Middle frontal gyrus (tissue), 1 donor: ENCODE data around the gene CAB39.
"Not testable (repeated sequence)": the region's sequence is repeated elsewhere in the genome, so short reads cannot be mapped to it uniquely, and the experiment has no call there.

Source experiments
- DNase-seq: peaks from one replicate; pipeline ENCODE4 v3.0.0-alpha.2; 2015; ENCODE audit warnings: low spot score; ENCODE audit errors: extremely low spot score

CAB39 gene

DNA sequence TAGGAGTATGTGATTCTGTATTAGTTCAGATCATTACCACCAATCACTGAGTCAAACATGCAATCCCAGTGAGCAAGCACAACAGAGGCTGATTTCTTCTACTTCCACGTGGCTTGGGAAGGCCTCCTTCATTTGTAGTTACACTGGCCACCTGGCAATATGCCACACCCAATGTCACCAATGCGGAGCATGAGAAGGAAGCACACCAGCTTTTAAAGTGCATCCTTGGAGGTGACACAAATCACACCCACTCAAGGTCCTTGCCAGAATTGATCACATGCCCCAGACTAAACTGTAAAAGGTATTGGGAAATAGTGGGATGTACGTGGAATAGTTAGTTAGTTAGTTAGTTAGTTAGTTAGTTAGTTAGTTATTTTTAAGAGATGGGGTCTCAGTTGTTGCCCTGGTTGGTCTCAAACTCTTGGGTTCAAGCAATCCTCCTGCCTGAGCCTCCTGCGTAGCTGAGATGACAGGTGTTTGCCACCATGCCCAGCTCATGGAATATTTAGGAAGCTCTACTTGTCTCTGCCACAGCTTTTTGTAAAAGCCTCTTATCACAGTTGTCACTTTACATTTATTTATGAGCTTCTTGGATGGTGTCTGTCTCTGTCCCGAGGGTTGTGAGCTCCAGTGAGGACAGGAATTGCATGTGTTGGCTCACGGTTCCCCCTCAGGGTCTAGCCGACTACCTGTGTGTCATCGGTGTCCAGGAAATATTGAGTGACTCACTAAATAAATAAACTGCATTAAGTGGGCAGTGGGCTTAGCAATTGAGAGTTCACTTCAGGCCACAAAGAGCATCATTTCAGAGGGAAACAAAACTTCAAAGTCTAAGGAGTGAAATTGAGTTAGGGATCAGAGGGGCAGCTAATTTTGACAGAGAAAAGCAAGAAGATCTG, 28.1 kb upstream of the CAB39 start:
- no peak for DNase-seq

DNA sequence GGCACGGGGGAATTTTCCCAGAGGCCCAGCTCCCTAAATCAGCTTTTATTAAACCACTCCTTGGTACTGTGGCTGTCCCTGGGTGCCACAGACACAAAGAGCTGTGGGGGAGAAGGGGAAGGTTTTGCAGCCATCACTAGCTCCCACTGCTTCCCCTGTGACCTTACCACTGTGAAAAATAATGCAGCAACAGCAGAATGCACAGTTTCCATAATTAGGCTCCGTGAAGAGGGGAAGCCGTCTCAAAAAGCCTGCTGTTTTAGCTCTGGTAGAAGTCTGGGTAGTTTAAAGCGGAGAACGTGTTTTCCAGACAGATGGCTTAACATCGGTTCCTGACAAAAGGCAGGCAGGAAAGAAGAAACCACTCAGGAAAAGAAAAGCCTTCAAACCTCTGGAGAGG, 27.5 kb upstream of the CAB39 start:
- no peak for DNase-seq

DNA sequence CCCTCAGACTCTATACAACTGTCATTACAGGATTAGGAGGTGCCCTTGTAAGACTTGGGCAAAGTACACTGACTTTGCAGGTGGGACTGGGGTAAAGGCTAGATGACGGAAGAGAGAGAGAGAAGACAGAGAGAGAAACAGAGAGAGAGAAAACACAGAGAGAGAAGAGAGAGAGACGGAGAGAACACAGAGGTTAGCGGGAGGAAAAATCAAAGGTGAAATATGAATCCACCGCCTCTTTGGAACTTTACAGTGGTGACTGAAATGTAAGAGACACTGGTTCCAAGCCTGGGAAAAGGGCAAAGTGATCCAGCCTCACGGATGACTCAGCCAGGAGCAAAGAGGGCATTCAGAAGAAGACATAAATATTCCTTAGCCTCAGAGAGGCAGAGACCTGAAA, 25.1 kb upstream of the CAB39 start:
- DNase-seq, result no peak

DNA sequence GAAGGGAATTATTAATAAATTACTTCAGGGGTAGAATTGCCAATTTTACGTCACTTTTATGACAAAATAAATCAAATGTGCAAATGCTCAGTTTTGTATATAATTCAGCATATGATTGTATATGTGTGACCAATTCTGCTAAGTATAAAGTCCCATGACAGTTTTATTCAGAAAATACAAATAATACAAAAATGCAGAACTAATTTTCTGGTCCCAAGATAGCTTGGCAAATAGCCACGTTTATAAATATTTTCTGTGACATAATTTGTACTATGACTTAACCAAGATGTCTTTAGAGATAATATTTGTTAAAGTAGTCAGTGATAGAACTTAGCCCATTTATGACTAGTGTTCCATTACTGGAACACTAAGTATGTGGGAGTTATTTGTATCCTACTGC, 24.2 kb upstream of the CAB39 start:
- DNase-seq, result no peak

DNA sequence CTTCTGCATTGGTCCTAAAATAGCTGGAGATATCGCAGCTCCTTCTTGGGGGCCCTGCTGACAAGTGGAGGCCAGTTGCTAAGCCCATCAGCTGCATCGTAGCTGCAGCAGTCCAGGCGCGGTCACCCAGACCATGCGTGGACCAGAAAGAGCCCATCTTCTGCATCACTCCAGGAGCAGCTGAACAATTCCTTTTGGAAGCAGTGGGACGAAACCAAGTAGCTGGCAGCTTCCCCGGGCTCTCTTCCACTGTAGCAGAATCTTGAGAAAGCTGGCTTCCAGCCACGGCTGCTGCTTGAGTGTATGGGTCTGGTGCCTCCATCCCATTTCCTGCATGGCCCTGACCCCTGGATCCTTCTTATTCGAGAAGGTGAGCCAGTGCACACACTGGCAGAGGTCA, 22.2 kb upstream of the CAB39 start:
- DNase-seq, result no peak

DNA sequence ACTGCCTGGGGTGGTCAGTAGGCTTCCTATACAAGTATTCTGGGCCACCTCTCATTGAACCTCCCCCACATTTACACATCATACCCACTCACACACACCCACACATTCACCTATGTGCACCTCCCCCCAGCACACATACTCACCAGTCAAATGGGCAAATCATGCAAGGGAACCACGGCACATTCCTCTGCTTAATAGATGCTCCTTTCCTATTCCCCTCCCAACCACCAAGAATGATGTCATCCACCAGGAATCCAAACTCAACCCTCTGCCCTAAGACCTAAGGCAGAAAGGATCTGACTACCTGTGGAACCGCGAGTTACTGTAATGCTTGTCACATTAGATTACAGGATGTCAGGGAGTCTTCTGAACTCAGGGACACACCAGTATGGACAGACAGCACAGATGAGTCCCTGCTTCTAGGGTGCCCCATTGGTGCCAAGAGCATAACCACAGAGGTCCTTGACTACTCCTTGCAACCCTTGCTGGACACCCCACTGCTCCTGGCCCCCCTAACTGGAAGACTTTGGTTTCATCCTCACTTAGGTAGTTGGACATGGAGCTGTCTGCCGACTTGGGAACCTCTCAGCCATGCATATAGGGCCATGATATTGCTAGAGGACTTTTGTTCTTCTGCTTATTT, 21.5 kb upstream of the CAB39 start:
- no peak for DNase-seq

DNA sequence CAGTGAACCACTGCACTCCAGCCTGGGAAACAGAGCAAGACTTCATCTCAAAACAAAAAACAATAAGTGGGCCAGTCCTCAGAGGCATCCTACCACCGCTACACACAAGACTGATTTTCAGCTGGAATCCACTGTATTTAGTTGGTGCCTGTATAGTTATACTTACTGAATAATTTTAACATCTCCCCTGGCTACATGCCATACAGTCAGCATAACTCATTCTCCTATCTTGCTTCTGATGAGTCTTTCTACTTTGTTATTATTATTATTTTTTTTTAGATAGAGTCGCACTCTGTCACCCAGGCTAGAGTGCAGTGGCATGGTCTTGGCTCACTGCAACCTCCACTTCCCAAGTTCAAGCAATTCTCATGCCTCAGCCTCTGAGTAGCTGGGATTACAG, 19.9 kb upstream of the CAB39 start:
- DNase-seq, result no peak

DNA sequence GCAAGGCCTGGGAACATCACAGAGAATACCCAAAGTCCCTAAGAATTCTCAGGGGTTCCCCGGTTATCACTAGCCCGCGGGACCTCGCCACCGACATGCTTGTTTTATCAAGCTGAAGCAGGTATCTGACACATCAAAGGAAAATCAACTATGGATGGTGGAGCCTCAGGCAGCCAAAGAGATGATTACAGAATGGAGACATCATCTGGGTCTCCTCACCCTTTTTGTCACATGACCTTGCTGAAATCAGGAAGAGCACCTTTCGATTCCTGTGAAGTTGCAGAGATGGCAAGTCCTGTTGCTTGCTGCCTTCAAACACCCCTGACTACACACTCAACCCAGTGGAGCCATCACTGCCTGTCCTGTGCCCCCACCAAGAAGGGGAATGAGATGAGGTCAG, 19.2 kb upstream of the CAB39 start:
- DNase-seq, result no peak

DNA sequence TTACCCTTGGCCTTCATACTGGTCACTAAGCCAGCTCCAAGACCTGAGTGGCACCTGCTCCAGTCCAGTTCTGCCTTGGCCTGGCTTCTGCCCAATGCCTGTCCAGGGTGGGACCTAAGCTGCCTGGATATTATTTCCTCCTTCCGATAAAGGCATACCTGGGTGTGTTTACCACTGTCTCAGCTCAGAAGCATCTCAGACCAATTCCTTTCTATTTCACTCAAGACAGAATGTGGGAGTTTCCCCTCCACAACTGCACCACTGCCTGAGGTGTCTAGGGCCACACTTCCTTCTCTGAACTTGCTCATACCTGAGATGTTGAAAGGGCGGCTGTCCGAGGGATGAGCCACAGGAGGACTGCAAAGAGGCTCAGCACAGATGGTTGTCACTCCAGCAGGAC, 18.4 kb upstream of the CAB39 start:
- no peak for DNase-seq

DNA sequence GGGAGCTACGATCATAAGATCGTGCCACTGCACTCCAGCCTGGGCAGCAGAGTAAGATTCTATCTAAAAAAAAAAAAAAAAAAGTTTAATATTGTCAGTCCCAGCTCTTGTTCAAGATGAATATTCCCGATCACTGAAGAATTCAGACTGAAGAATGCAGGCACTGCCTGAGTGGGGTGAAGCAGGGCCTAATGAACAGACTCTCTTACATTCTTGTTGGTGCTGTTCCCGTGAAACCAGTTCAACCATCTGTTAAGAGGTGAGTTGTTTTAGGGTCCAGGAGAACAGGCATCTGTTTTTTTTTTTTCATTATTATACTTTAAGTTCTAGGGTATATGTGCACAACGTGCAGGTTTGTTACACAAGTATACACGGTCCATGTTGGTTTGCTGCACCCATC, 17.1 kb upstream of the CAB39 start:
- no peak for DNase-seq

DNA sequence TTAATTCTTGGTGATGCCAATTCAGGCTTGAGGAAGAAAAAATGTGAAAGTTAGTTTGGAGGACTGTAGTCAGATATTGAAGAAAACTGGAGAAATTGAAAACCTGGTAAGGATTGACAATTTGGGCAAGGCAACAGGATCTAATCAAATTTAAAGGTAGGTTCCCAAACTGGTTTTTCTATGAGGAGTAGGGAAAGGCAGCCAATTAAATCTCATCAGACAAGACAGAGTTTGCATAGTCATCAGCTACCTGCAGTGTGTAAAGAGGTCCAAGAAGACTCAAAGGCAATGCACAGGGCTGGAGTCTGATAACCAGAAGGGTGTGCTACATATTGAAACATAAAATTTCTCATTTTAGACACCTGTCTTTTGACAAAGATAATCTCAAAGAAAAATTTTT, 16.0 kb upstream of the CAB39 start:
- DNase-seq, result no peak

DNA sequence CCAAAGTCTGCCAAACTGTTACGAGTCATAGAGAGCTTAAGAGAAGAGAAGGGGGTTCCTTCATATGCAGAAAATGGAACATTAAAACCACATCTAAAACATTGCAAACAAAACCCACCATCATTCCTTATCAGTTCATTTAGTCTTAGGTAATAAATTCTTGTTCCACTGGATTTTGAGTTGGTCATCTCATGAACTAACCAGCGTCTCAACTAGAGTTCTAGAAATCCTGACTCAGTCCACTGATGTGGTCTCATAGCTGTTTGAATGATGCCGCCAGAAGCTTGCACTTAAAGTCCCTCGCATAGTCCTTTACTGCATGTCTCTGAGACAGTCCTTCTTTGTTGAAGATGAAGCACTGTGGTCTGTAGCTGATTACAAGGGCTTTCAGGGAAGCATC, 15.0 kb upstream of the CAB39 start:
- no peak for DNase-seq

DNA sequence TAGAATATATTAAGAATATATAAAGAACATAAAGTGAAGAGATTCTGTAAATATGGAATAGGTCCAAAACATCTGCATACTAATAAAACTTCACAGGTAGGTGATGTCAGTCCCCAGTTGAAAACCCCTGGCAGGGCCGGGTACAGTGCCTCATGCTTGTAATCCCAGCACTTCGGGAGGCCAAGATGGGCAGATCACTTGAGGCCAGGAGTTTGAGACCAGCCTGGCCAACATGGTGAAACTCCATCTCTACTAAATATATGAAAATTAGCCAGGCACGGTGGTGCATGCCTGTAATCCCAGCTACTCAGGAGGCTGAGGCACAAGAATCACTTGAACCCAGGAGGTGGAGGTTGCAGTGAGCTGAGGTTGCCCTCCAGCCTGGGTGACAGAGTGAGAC, 13.9 kb upstream of the CAB39 start:
- DNase-seq, result not testable (repeated sequence)

DNA sequence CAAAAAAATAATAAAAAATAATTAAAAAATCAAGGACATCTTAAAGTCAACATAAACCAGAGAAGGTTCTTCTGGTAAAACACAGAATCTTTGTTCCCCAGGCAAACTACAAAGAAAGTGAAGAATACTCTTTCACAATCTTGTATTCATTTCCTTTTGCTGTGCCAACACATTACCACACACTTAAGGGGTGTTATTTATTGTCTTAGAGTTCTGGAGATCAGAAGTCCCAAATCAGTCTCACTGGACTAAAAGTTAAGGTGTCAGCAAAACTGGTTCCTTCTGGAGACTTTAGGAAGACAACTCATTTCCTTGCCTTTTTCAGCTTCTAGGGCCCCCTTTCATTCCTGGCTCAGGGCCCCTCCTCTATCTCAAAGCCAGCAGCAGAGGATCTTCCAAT, 12.2 kb upstream of the CAB39 start:
- DNase-seq, result no peak

DNA sequence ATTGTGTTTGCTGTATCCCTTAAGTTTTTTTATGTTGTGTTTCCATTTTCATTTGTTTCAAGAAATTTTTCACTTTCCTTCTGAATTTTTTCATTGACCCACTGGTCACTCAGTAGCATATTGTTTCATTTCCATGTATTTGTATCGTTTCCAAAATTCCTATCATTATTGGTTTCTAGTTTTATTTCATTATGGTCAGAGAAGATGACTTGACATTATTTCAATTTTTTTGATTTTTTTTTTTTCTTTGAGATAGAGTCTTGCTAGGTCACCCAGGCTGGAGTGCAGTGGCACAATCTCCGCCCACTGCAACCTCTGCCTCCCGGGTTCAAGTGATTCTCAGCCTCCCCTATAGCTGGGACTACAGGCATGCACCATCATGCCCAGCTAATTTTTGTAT, 11.3 kb upstream of the CAB39 start:
- DNase-seq, result no peak

DNA sequence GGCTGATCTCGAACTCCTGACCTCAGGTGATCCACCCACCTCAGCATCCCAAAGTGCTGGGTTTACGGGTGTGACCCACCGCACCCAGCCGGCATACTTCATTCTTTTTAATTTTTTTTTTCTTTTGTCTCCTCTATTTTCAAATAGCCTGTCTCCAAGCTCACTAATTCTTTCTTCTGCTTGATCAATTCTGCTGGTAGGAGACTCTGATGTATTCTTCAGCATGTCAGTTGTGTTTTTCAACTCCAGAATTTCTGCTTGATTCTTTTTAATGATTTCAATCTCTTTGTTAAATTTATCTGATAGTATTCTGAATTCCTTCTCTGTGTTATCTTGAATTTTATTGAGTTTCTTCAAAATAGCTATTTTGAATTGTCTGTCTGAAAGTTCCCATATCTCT, 10.2 kb upstream of the CAB39 start:
- DNase-seq, result not testable (repeated sequence)

DNA sequence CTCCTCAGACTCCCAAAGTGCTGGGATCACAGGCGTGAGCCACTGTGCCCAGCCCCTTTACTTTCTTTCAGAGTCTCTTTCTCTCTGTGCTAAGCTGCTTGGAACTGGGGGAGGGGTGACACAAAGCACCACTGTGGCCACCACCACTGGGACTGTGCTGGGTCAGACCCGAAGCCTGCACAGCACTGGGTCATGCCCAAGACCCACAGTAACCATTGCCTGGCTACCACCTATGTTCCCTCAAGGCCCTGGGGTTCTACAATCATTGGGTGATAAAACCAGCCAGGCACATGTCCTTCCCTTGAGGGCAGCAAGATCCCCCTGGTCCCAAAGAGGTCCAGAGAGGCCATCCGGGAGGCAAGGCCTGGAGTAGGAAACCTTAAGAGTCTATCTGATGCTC, 9.1 kb upstream of the CAB39 start:
- DNase-seq, result no peak

DNA sequence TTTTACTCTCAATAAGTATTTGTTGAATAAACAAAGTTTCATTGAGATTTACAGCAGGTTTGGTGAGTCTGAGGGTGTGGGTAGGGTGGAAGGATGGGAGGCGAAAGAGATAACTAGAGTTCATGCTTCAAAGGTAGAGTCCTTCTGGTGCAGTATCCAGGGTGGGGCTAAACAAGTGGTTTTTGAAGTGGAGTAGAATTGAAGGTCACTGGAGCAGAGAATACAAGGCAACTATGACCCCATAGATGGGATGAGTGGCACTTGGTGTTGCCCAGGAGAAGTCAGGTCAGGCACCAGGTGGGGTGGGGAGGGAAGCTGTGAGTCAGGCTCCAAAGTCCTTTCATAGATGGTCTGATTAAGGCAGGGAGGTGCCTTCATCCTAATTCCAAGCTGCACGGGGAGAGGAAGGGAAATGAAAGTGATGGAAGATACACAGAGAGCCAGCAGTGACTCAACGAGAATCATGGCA, 6.6 kb upstream of the CAB39 start:
- DNase-seq, result no peak

DNA sequence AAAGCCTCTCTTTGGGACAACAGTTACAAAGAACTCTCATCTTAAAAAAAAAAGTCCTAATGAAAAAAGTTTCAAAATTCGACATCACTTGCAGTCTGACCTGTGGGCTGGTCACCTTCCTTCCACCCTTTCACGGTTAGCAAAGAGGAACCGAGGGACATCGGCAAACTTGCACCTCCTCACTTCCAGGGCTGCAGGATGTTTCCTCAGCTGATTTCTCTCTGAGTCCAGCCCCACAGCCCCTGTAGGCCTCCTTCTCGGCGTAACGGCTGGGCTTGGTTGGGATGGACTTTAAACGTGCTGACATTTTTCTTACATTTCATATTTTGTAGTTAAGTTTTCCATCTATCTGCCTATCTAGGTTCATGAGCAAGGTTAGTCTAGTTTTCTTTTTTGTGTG, 5.7 kb upstream of the CAB39 start:
- DNase-seq, result no peak

DNA sequence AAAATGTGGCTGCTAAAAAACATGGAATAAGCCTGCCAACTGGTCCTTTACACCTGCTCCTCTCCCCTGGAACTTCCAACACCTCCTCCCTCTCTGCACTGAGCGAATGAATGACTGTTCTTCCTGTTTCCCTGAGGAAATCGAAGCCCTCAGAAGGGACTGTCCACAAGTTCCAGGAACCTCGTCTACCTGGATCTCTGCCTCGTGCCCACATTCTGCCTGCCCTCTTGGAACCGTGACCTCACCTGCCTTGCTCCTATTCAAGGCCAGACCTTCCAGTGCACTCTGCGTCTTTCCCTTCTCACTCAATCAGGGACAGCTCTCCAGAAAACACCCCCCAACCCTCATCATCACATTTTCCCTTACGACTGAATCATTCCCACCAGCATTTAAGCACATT, 4.4 kb upstream of the CAB39 start:
- DNase-seq, result no peak

DNA sequence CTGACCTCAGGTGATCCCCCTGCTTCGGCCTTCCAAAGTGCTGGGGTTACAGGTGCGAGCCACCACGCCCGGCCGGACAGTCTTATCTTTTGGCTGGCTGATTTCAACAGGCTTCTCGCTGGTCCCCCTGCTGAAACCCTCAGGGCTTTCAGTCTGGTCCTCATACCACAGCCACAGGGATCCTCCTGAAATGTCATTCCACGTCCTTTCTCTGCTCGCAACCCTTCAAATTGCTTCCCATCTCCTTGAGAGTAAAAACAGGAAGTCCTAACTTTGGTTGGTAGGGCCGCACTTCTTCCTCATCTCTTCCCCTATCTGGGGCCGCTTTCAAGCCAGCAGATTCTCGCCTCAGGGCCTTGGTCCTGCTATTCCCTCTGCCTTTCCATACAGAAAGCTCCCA, 1.4 kb upstream of the CAB39 start:
- DNase-seq, result no peak

DNA sequence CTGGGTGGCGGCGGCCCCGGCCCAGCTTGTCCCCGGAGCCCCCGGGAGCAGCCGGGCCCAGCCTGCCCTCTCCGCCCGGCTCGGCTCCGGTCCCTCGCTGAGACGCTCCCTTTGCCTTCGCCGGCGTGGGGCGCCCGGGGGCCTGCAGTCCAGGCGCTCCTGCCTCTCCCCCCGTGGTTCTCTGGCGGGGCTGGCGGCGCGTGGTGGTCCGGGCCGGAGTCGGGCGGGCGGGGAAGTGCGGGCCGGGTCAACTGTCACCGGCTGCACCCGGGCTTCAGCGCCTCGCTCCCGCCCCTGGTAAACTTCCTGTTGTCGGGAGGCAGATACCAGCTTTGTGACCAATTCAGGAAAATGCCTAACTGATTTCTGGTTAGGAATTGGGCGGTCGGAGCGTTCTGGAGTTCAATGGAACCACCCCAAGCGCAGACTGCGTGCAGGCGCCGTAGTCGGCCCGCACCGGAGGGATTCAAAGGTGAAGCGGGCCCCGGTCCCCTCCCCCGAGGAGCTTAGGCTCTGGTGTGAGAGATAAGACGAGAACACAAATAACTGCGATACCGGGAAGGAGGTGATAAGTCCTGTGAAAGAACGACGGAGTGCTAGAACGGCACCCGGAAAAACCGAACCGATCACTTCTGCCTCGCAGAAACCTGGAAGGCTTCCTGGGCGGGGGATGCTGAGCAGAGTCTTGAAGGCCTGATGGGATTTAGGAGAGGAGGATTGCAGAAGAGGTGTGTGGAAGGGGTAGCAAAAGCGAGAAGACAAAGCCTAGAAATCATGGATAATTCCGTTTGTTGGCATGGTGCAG, 891 bp downstream of the CAB39 start:
- DNase-seq, result no peak
